ENCODE measurements around the gene THAP4. TPM values are rescaled to one million over a fixed set of nuclear protein-coding genes. Genes with fewer than 3 reads are reported as not detected.

The THAP4 gene
- total and polyA plus RNA-seq, 2 of the 4 experiments (the other 2 are of a cell fraction): 33.9 to 55.1 TPM

DNA sequence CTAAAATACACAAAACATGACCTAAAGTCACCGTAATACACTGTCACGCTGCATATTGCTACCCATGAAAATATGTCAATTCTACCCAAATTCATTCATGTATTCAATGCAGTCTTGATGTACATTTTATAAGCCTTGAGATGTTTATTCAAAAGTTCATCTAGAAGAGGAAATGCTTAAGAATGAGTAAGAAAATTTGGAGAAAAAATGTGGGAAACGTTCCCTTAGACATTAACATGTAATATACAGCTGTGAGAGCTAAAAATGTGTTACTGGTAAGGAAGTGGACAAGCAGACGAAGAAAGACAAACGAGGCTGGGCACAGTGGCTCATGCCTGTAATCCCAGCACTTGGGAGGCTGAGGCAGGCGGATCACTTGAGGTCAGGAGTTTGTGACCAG, 37.3 kb downstream of the THAP4 start:
- no peak overlapping the region for H2AK9ac ChIP-seq (replicated peaks; ENCODE audit: low read depth, low read length, poor library complexity)
- ATAC-seq (ENCODE audit: low read depth) (peak; percentile 37), DNase-seq (peak; percentile 34)
- H2AFZ ChIP-seq (replicated peaks; ENCODE audit: low read length, poor library complexity): no peak overlapping the region
- H2BK120ac ChIP-seq (ENCODE audit: low read depth, low read length): no peak overlapping the region
- H4K20me1 ChIP-seq (ENCODE audit: insufficient read depth, low read length): no peaks in the 10 kb centered on the region
- TF ChIP-seq MXI1 (IDR thresholded peaks at IDR 0.05; ENCODE audit: borderline replicate concordance, low read depth, low read length) (no peak), CHD1 (IDR thresholded peaks at IDR 0.05; ENCODE audit: low read depth, low read length) (no peak), RAD21 (IDR thresholded peaks at IDR 0.05; ENCODE audit: low read length) (no peak), RCOR1 (IDR thresholded peaks at IDR 0.05; ENCODE audit: insufficient replicate concordance, low read length) (no peak), BHLHE40 (IDR thresholded peaks at IDR 0.05; ENCODE audit: low read depth, low read length) (no peak), NFE2L2 (IDR thresholded peaks at IDR 0.05; ENCODE audit: low read depth, low read length) (no peak), RFX5 (IDR thresholded peaks at IDR 0.05; ENCODE audit: low read depth, low read length) (no peak), SMC3 (IDR thresholded peaks at IDR 0.05; ENCODE audit: low read depth, low read length) (no peak)
- TF ChIP-seq, protein P1, sequence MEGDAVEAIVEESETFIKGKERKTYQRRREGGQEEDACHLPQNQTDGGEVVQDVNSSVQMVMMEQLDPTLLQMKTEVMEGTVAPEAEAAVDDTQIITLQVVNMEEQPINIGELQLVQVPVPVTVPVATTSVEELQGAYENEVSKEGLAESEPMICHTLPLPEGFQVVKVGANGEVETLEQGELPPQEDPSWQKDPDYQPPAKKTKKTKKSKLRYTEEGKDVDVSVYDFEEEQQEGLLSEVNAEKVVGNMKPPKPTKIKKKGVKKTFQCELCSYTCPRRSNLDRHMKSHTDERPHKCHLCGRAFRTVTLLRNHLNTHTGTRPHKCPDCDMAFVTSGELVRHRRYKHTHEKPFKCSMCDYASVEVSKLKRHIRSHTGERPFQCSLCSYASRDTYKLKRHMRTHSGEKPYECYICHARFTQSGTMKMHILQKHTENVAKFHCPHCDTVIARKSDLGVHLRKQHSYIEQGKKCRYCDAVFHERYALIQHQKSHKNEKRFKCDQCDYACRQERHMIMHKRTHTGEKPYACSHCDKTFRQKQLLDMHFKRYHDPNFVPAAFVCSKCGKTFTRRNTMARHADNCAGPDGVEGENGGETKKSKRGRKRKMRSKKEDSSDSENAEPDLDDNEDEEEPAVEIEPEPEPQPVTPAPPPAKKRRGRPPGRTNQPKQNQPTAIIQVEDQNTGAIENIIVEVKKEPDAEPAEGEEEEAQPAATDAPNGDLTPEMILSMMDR (conservative IDR thresholded peaks at IDR 0.05; ENCODE audit: low read depth, low read length): no peak
- no peak overlapping the region for H2BK15ac ChIP-seq (ENCODE audit: low read depth, low read length)
- H3K9ac ChIP-seq (ENCODE audit: low read depth, low read length): no peak overlapping the region
- H4K5ac ChIP-seq (ENCODE audit: low read depth, low read length): no peak overlapping the region
- no peak overlapping the region for H2BK5ac ChIP-seq (ENCODE audit: low read depth, low read length, poor library complexity, severe bottlenecking)
- no peak overlapping the region for H4K8ac ChIP-seq (ENCODE audit: low read depth in 2 of 2, low read length in 2 of 2)
- H3K27me3 ChIP-seq (ENCODE audit: control insufficient read depth, insufficient read depth, low read length): no peaks in the 10 kb centered on the region
- no peak overlapping the region for H3K56ac ChIP-seq (ENCODE audit: extremely low read depth, insufficient read depth, low read length)
- intact Hi-C loops (cut with micrococcal nuclease) (no loop called here), in situ Hi-C loops (cut with MboI; ENCODE audit: low sequenced_read_pairs) (no loop called here), dilution Hi-C loops (cut with HindIII; ENCODE audit: low sequenced_read_pairs, unreplicated experiment) (no loop called here)
- CTCF ChIA-PET: interaction anchor here (1.3 kb wide), 1 partner anchor 95 kb away, joined by 3 read pairs; no protein-coding TSS in a partner anchor
- no peak overlapping the region for H3K14ac ChIP-seq (replicated peaks; ENCODE audit: low read depth, low read length)
- no peak overlapping the region for H3K4me3 ChIP-seq (ENCODE audit: insufficient read depth, low read depth, low read length)
- H3K4me2 ChIP-seq (ENCODE audit: low read depth, low read length): no peak overlapping the region
- H3K23ac ChIP-seq (ENCODE audit: low read depth, low read length): no peak overlapping the region
- H2AK5ac ChIP-seq (ENCODE audit: low read depth, low read length): no peak overlapping the region
- H4K91ac ChIP-seq (ENCODE audit: insufficient read depth, low read depth, low read length): no peak overlapping the region
- H3K27ac ChIP-seq (ENCODE audit: insufficient read depth, low read length): no peak overlapping the region
- no peaks in the 10 kb centered on the region; the same call in 1 of the 2 replicates for H3K4me1 ChIP-seq (ENCODE audit: control insufficient read depth, insufficient read depth, low read length)
- H3K4ac ChIP-seq (ENCODE audit: low read depth, low read length): no peak overlapping the region
- no peaks in the 10 kb centered on the region for H3K9me3 ChIP-seq (ENCODE audit: control insufficient read depth, insufficient read depth, low read length)
- POLR2A ChIA-PET (ENCODE audit: unreplicated experiment): no interaction called here
- H3K79me1 ChIP-seq (ENCODE audit: low read depth in 1 of 2, low read length in 2 of 2): peaks cover 8 to 15% of the 10 kb centered on the region in 2 experiments; a peak in 2 of 4 replicates
- BruUV-seq (replicated peaks): no TSS peak
- H3K9me1 ChIP-seq (ENCODE audit: insufficient read depth, low read length): no peaks in the 10 kb centered on the region
- WGBS, 2 experiments (ENCODE audit: extremely low coverage in 2 of 2, insufficient read length in 1 of 2): 80% methylated on average over 2 of the region's 6 CpGs; no CpG with 5 or more reads in 1 of the 2 experiments
- no peak overlapping the region for H2BK20ac ChIP-seq (ENCODE audit: low read depth, low read length)
- H3K36me3 ChIP-seq (ENCODE audit: control insufficient read depth, insufficient read depth, low read length): peaks cover 35% of the 10 kb centered on the region
- H3K18ac ChIP-seq (ENCODE audit: low read depth, low read length): no peak overlapping the region
